ENCODE data around the gene FERMT2.

DNA sequence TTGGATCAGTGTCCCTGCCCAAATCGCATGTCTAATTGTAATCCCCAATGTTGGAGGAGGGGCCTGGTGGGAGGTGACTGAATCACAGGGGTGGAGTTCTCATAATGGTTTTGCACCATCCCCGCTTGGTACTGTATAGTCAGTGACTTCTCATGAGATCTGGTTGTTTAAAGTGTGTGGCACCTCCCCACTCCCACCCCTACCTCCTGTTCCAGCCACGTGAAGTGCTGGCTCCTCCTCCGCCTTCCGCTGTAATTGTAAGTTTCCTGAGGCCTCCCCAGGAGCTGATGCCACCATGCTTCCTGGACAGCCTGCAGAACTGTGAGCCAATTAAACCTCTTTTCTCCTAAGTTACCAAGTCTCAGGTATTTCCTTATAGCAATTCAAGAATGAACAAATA, 67.2 kb downstream of the FERMT2 start:
- TF ChIP-seq, protein P1, sequence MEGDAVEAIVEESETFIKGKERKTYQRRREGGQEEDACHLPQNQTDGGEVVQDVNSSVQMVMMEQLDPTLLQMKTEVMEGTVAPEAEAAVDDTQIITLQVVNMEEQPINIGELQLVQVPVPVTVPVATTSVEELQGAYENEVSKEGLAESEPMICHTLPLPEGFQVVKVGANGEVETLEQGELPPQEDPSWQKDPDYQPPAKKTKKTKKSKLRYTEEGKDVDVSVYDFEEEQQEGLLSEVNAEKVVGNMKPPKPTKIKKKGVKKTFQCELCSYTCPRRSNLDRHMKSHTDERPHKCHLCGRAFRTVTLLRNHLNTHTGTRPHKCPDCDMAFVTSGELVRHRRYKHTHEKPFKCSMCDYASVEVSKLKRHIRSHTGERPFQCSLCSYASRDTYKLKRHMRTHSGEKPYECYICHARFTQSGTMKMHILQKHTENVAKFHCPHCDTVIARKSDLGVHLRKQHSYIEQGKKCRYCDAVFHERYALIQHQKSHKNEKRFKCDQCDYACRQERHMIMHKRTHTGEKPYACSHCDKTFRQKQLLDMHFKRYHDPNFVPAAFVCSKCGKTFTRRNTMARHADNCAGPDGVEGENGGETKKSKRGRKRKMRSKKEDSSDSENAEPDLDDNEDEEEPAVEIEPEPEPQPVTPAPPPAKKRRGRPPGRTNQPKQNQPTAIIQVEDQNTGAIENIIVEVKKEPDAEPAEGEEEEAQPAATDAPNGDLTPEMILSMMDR (optimal IDR thresholded peaks at IDR 0.05 in 1 of 3, IDR thresholded peaks at IDR 0.05 in 1 of 3, conservative IDR thresholded peaks at IDR 0.05 in 1 of 3; ENCODE audit: extremely low read depth in 1 of 3, insufficient read depth in 2 of 3, low read length in 3 of 3), result no peak
- no peak for TF ChIP-seq EZH2 (IDR thresholded peaks at IDR 0.05; ENCODE audit: low read length)
